ENCODE data around the gene HSD11B1.

HSD11B1 gene

GRCh38 chr1:209769971-209770370, 65.3 kb downstream of the HSD11B1 start:
- peaks cover 14% of the 10 kb centered on the region for H3K9me3 ChIP-seq (ENCODE audit: insufficient read depth, low read depth, low read length)
- no peaks in the 10 kb centered on the region for H3K27me3 ChIP-seq (ENCODE audit: insufficient read depth, low read length)
- peaks cover 2% of the 10 kb centered on the region for H3K79me2 ChIP-seq (ENCODE audit: control insufficient read depth, insufficient read depth, low read length, poor library complexity)
- DNase-seq, result no peak
- H3K14ac ChIP-seq (ENCODE audit: low read length), result peak overlapping the region; percentile 76
- peak overlapping the region; percentile 33 for H3K4me2 ChIP-seq (ENCODE audit: low read length)
- peak overlapping the region; percentile 97 for H2BK5ac ChIP-seq (ENCODE audit: low read depth, low read length, poor library complexity)
- H3K27ac ChIP-seq (ENCODE audit: low read depth, low read length), result peak overlapping the region; percentile 97
- H4K91ac ChIP-seq (ENCODE audit: low read depth, low read length), result peak overlapping the region; percentile 97
- H4K8ac ChIP-seq (ENCODE audit: low read depth, low read length), result peak overlapping the region; percentile 87
- peak overlapping the region; percentile 91 for H3K18ac ChIP-seq (ENCODE audit: low read length)
- peaks cover 0 to 2% of the 10 kb centered on the region in 2 experiments for H3K36me3 ChIP-seq (ENCODE audit: control insufficient read depth in 1 of 2, insufficient read depth in 2 of 2, low read length in 2 of 2)
- no CpG with 5 or more reads among the region's 7 CpGs for WGBS (ENCODE audit: extremely low coverage, insufficient coverage, insufficient read length)
- H2AFZ ChIP-seq (ENCODE audit: insufficient read depth, low read length, poor library complexity), result no peak overlapping the region
- peak overlapping the region; percentile 46 for H4K12ac ChIP-seq (ENCODE audit: low read depth, low read length)
- H2BK12ac ChIP-seq (ENCODE audit: low read length), result peak overlapping the region; percentile 77
- H3K79me1 ChIP-seq (ENCODE audit: low read length), result peaks cover 19% of the 10 kb centered on the region
- peak overlapping the region; percentile 24 for H2AK5ac ChIP-seq (ENCODE audit: low read length)
- H3K4me1 ChIP-seq (ENCODE audit: control insufficient read depth in 1 of 2, insufficient read depth in 2 of 2, low read length in 2 of 2), result peaks cover 20 to 23% of the 10 kb centered on the region in 2 experiments
- H3K4me3 ChIP-seq (ENCODE audit: low read depth, low read length), result peak overlapping the region; percentile 55
- H3K4ac ChIP-seq (ENCODE audit: low read depth, low read length), result peak overlapping the region; percentile 60
- peak overlapping the region; percentile 85 for H2BK120ac ChIP-seq (ENCODE audit: insufficient read depth, low read length, poor library complexity)
- no peak overlapping the region for H3K9ac ChIP-seq (ENCODE audit: low read length)
- no peak overlapping the region for H3K23ac ChIP-seq (ENCODE audit: low read length)

GRCh38 chr1:209770636-209771415, 66.2 kb downstream of the HSD11B1 start:
- no peak overlapping the region for H2BK12ac ChIP-seq (ENCODE audit: low read length)
- no peak overlapping the region for H2BK5ac ChIP-seq (ENCODE audit: low read depth, low read length, poor library complexity)
- peaks cover 19% of the 10 kb centered on the region for H3K79me1 ChIP-seq (ENCODE audit: low read length)
- H2BK120ac ChIP-seq (ENCODE audit: insufficient read depth, low read length, poor library complexity), result no peak overlapping the region
- no peak overlapping the region for H3K4me2 ChIP-seq (ENCODE audit: low read length)
- no peak overlapping the region for H4K12ac ChIP-seq (ENCODE audit: low read depth, low read length)
- H4K8ac ChIP-seq (ENCODE audit: low read depth, low read length), result no peak overlapping the region
- peaks cover 20 to 23% of the 10 kb centered on the region in 2 experiments for H3K4me1 ChIP-seq (ENCODE audit: control insufficient read depth in 1 of 2, insufficient read depth in 2 of 2, low read length in 2 of 2)
- H3K79me2 ChIP-seq (ENCODE audit: control insufficient read depth, insufficient read depth, low read length, poor library complexity), result peaks cover 2% of the 10 kb centered on the region
- peak overlapping the region; percentile 86 for H3K23ac ChIP-seq (ENCODE audit: low read length)
- no peak overlapping the region for H3K27ac ChIP-seq (ENCODE audit: low read depth, low read length)
- no peak overlapping the region for H3K14ac ChIP-seq (ENCODE audit: low read length)
- H2AK5ac ChIP-seq (ENCODE audit: low read length), result no peak overlapping the region
- H3K27me3 ChIP-seq (ENCODE audit: insufficient read depth, low read length), result no peaks in the 10 kb centered on the region
- DNase-seq, result no peak
- H3K18ac ChIP-seq (ENCODE audit: low read length), result no peak overlapping the region
- WGBS (ENCODE audit: extremely low coverage, insufficient coverage, insufficient read length), result no CpG with 5 or more reads among the region's 17 CpGs
- H3K9me3 ChIP-seq (ENCODE audit: insufficient read depth, low read depth, low read length), result peaks cover 14% of the 10 kb centered on the region
- H3K9ac ChIP-seq (ENCODE audit: low read length), result peak overlapping the region; percentile 8
- no peak overlapping the region for H4K91ac ChIP-seq (ENCODE audit: low read depth, low read length)
- H3K4ac ChIP-seq (ENCODE audit: low read depth, low read length), result no peak overlapping the region
- H3K36me3 ChIP-seq (ENCODE audit: control insufficient read depth in 1 of 2, insufficient read depth in 2 of 2, low read length in 2 of 2), result peaks cover 0 to 2% of the 10 kb centered on the region in 2 experiments
- no peak overlapping the region for H2AFZ ChIP-seq (ENCODE audit: insufficient read depth, low read length, poor library complexity)
- H3K4me3 ChIP-seq (ENCODE audit: low read depth, low read length), result peak overlapping the region; percentile 58

- Histone ChIP-seq H2BK5ac (ENCODE audit: low read depth, low read length, poor library complexity) (no peak overlapping the region), H3K79me1 (ENCODE audit: low read length) (peaks cover 19% of the 10 kb centered on the region), H3K9me3 (ENCODE audit: insufficient read depth, low read depth, low read length) (peaks cover 14% of the 10 kb centered on the region), H4K91ac (ENCODE audit: low read depth, low read length) (no peak overlapping the region), H2AFZ (ENCODE audit: insufficient read depth, low read length, poor library complexity) (no peak overlapping the region), H3K27ac (ENCODE audit: low read depth, low read length) (no peak overlapping the region), H2AK5ac (ENCODE audit: low read length) (no peak overlapping the region), H4K12ac (ENCODE audit: low read depth, low read length) (no peak overlapping the region), H3K23ac (ENCODE audit: low read length) (no peak overlapping the region), H4K8ac (ENCODE audit: low read depth, low read length) (no peak overlapping the region), H3K36me3 (ENCODE audit: control insufficient read depth in 1 of 2, insufficient read depth in 2 of 2, low read length in 2 of 2) (peaks cover 0 to 2% of the 10 kb centered on the region in 2 experiments), H3K18ac (ENCODE audit: low read length) (no peak overlapping the region), H3K27me3 (ENCODE audit: insufficient read depth, low read length) (no peaks in the 10 kb centered on the region), H3K14ac (ENCODE audit: low read length) (no peak overlapping the region), H3K79me2 (ENCODE audit: control insufficient read depth, insufficient read depth, low read length, poor library complexity) (peaks cover 2% of the 10 kb centered on the region), H3K9ac (ENCODE audit: low read length) (no peak overlapping the region), H2BK120ac (ENCODE audit: insufficient read depth, low read length, poor library complexity) (no peak overlapping the region), H3K4ac (ENCODE audit: low read depth, low read length) (no peak overlapping the region), H3K4me1 (ENCODE audit: control insufficient read depth in 1 of 2, insufficient read depth in 2 of 2, low read length in 2 of 2) (peaks cover 20 to 23% of the 10 kb centered on the region in 2 experiments), H3K4me3 (ENCODE audit: low read depth, low read length) (no peak overlapping the region), H2BK12ac (ENCODE audit: low read length) (no peak overlapping the region), H3K4me2 (ENCODE audit: low read length) (no peak overlapping the region)
- no CpG with 5 or more reads among the region's 6 CpGs for WGBS (ENCODE audit: extremely low coverage, insufficient coverage, insufficient read length)
- DNase-seq, result no peak
Observed at GRCh38 chr1:209772126-209772525, 67.5 kb downstream of the HSD11B1 start.

DNA sequence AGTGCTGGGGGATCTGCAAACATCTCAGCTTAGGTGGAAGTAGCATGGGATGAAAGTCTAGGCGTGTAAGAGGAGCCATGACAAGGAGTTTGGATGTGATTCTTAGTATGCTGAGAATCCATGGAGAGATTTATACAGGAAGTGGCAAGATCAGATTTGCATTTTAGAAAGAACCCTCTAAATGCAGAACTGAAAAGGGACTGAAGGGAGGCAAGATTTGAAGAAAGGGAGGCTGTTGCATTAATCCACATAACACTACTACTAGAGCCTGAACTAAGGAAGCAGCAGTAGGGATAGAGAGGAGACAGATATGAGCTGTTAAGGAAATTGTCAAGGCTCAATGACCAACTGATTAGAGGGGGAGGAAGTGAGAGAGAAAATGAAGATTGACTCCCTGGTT, 69.9 kb downstream of the HSD11B1 start:
- Histone ChIP-seq H3K79me2 (ENCODE audit: control insufficient read depth, insufficient read depth, low read length, poor library complexity) (peaks cover 2% of the 10 kb centered on the region), H4K12ac (ENCODE audit: low read depth, low read length) (no peak overlapping the region), H3K27me3 (ENCODE audit: insufficient read depth, low read length) (no peaks in the 10 kb centered on the region), H3K23ac (ENCODE audit: low read length) (no peak overlapping the region), H3K9ac (ENCODE audit: low read length) (no peak overlapping the region), H3K4me2 (ENCODE audit: low read length) (no peak overlapping the region), H3K36me3 (ENCODE audit: control insufficient read depth in 1 of 2, insufficient read depth in 2 of 2, low read length in 2 of 2) (peaks cover 0 to 2% of the 10 kb centered on the region in 2 experiments), H4K91ac (ENCODE audit: low read depth, low read length) (no peak overlapping the region), H2BK120ac (ENCODE audit: insufficient read depth, low read length, poor library complexity) (no peak overlapping the region), H2AK5ac (ENCODE audit: low read length) (no peak overlapping the region), H3K4me1 (ENCODE audit: control insufficient read depth in 1 of 2, insufficient read depth in 2 of 2, low read length in 2 of 2) (peaks cover 8 to 10% of the 10 kb centered on the region in 2 experiments), H2AFZ (ENCODE audit: insufficient read depth, low read length, poor library complexity) (no peak overlapping the region), H3K4me3 (ENCODE audit: low read depth, low read length) (no peak overlapping the region), H3K4ac (ENCODE audit: low read depth, low read length) (no peak overlapping the region), H3K27ac (ENCODE audit: low read depth, low read length) (no peak overlapping the region), H3K14ac (ENCODE audit: low read length) (no peak overlapping the region), H3K79me1 (ENCODE audit: low read length) (peaks cover 7% of the 10 kb centered on the region), H4K8ac (ENCODE audit: low read depth, low read length) (no peak overlapping the region), H2BK5ac (ENCODE audit: low read depth, low read length, poor library complexity) (no peak overlapping the region), H3K9me3 (ENCODE audit: insufficient read depth, low read depth, low read length) (peaks cover 14% of the 10 kb centered on the region), H3K18ac (ENCODE audit: low read length) (no peak overlapping the region), H2BK12ac (ENCODE audit: low read length) (no peak overlapping the region)
- WGBS (ENCODE audit: extremely low coverage, insufficient coverage, insufficient read length), result no CpG with 5 or more reads among the region's 1 CpG
- DNase-seq, result no peak

All from trophoblast cell (in vitro differentiated cells and primary cell).